Smooth muscle cell (in vitro differentiated cells): ENCODE results near the gene TMEM115. TPM values are rescaled to one million over a fixed set of nuclear protein-coding genes. Genes with fewer than 3 reads are reported as not detected.

Experiments used
- DNase-seq: peaks from one replicate; lab custom pipeline; 2025; ENCODE audit not compliant: unreplicated experiment; lab: John Stamatoyannopoulos, UW
- H2AFZ ChIP-seq: fragments of 200-600 bp; sonication (generic); 2 replicates; pipeline ENCODE4 v1.6.0; 2016; ENCODE audit warnings: antibody characterized with exemption, low read depth, mild to moderate bottlenecking
- H3F3A ChIP-seq: fragments of 200-600 bp; sonication (generic); 2 replicates; pipeline ENCODE4 v1.6.0; 2017; ENCODE audit warnings: antibody characterized with exemption, low read depth
- H3K27ac ChIP-seq: fragments of 200-600 bp; sonication (generic); 2 replicates; pipeline ENCODE4 v1.5.1; 2016; ENCODE audit warnings: low read depth, mild to moderate bottlenecking
- H3K27me3 ChIP-seq: fragments of 200-600 bp; sonication (generic); 2 replicates; pipeline ENCODE4 v1.6.1; 2016; ENCODE audit warnings: low read depth, mild to moderate bottlenecking
- H3K36me3 ChIP-seq: fragments of 200-600 bp; sonication (generic); 2 replicates; pipeline ENCODE4 v1.5.1; 2016; ENCODE audit warnings: low read depth
- H3K4me1 ChIP-seq: fragments of 200-600 bp; sonication (generic); 2 replicates; pipeline ENCODE4 v1.5.1; 2016; ENCODE audit warnings: low read depth
- H3K4me2 ChIP-seq: fragments of 200-600 bp; sonication (generic); 2 replicates; pipeline ENCODE4 v1.6.0; 2016; ENCODE audit warnings: mild to moderate bottlenecking
- H3K4me3 ChIP-seq: fragments of 200-600 bp; sonication (generic); 2 replicates; pipeline ENCODE4 v1.5.1; 2016; ENCODE audit warnings: mild to moderate bottlenecking
- H3K79me2 ChIP-seq: fragments of 200-600 bp; sonication (generic); 2 replicates; pipeline ENCODE4 v1.6.0; 2016; ENCODE audit warnings: low read depth, mild to moderate bottlenecking
- H3K9ac ChIP-seq: fragments of 200-600 bp; sonication (generic); 2 replicates; pipeline ENCODE4 v1.6.0; 2016; ENCODE audit warnings: low read depth
- H3K9me3 ChIP-seq: fragments of 200-600 bp; sonication (generic); replicated peaks from 2 replicates; pipeline ENCODE4 v1.5.1; 2016; ENCODE audit warnings: low read depth
- H4K20me1 ChIP-seq: fragments of 200-600 bp; sonication (generic); 2 replicates; pipeline ENCODE4 v1.6.0; 2016; ENCODE audit warnings: low read depth
- WGBS: methylation state at CpG from one replicate; pipeline ENCODE4 v1.1.7; 2016; ENCODE audit warnings: low lambda C conversion rate; 5-methylcytosine and 5-hydroxymethylcytosine counted together
- polyA plus RNA-seq: library from polyadenylated mRNA; unstranded; fragments of >200 nt; fragmentation: Nextera tagmentation; extraction: Ambion mirVana; gene quantifications from 2 replicates; pipeline ENCODE4 v1.2.1, GENCODE V29; 2016
- total RNA-seq: library from RNA; depleted of rRNA; stranded (reverse); fragments of >200 nt; gene quantifications from 2 replicates; pipeline ENCODE4 v1.2.3, GENCODE V29; 2014
- TF ChIP-seq, protein P1 (sequence below): fragments of 200-600 bp; sonication (generic); IDR thresholded peaks from 2 replicates; pipeline ENCODE4 v1.5.1; 2017; ENCODE audit warnings: borderline replicate concordance, mild to moderate bottlenecking, antibody characterized with exemption; ENCODE audit not compliant: insufficient read depth, poor library complexity, severe bottlenecking

TMEM115 gene
- total and polyA plus RNA-seq, 2 experiments from 2014 or later = 42.7 to 56.6 TPM

DNA sequence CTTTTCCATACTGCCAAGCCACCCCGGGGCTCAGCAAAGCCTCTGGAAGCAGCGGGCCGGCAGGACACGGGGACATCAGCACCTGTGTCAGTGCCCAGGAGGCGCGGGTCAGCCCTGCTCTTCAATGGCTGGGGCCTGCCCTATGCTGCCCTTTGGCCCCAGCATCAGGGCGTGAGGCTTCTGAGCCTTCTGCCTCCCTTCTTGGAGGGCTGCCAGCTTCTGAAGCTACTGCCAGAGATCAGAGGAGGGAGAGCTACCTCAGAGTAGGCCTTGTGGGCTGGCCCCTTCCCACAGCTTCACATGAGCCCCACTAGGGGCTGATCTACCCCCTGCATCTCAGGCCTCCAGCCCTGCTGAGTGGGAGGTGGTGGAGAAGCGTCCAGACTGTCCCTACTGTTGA, 13.0 kb upstream of the TMEM115 start:
- H3K79me2 ChIP-seq = no peaks in the 10 kb centered on the region
- H2AFZ ChIP-seq = no peak overlapping the region
- 70% methylated on average over 8 of the region's 8 CpGs for WGBS
- H3K4me1 ChIP-seq = peaks cover 6% of the 10 kb centered on the region
- no peaks in the 10 kb centered on the region for H3F3A ChIP-seq
- TF ChIP-seq, protein P1, sequence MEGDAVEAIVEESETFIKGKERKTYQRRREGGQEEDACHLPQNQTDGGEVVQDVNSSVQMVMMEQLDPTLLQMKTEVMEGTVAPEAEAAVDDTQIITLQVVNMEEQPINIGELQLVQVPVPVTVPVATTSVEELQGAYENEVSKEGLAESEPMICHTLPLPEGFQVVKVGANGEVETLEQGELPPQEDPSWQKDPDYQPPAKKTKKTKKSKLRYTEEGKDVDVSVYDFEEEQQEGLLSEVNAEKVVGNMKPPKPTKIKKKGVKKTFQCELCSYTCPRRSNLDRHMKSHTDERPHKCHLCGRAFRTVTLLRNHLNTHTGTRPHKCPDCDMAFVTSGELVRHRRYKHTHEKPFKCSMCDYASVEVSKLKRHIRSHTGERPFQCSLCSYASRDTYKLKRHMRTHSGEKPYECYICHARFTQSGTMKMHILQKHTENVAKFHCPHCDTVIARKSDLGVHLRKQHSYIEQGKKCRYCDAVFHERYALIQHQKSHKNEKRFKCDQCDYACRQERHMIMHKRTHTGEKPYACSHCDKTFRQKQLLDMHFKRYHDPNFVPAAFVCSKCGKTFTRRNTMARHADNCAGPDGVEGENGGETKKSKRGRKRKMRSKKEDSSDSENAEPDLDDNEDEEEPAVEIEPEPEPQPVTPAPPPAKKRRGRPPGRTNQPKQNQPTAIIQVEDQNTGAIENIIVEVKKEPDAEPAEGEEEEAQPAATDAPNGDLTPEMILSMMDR = no peak
- H4K20me1 ChIP-seq = no peaks in the 10 kb centered on the region
- H3K4me3 ChIP-seq = no peak overlapping the region
- no peak overlapping the region for H3K9ac ChIP-seq
- no peak overlapping the region for H3K27ac ChIP-seq
- H3K4me2 ChIP-seq = no peak overlapping the region
- no peaks in the 10 kb centered on the region for H3K36me3 ChIP-seq
- H3K9me3 ChIP-seq = no peaks in the 10 kb centered on the region
- no peak for DNase-seq
- no peaks in the 10 kb centered on the region for H3K27me3 ChIP-seq

DNA sequence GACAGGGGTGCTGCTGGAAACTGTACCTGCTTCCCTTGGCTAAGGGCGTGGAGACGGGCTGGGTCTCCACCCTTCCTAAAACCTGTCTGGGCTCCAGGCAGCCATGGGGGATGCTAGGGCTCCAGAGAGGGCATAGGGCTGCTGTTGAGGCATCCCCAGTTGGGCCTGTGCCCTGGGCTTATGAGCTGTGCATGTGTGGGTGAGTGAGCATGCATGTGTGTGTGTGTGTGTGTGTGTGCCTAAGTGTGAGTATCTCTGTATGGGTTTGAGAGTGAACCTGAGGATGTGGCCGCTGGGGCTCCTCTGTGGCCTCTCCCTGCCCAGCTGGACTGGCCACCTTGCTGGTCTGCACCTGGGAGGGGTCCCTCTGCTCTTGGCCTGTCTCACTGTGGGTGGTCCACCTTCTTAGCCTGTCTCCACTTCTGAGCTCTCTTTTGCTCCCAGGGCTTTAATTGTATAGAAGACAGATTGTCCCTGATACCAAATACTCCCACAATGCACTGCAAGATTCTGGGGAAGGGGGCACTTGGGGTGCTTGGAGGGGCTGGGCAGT, 11.9 kb upstream of the TMEM115 start:
- Histone ChIP-seq H3K4me2 (no peak overlapping the region), H3K27me3 (no peaks in the 10 kb centered on the region), H3K27ac (no peak overlapping the region), H3K9me3 (no peaks in the 10 kb centered on the region), H3K4me3 (no peak overlapping the region), H3K79me2 (no peaks in the 10 kb centered on the region), H3F3A (no peaks in the 10 kb centered on the region), H2AFZ (no peak overlapping the region), H3K9ac (no peak overlapping the region), H3K36me3 (no peaks in the 10 kb centered on the region), H4K20me1 (no peaks in the 10 kb centered on the region), H3K4me1 (peaks cover 6% of the 10 kb centered on the region)
- TF ChIP-seq, protein P1 = no peak
- 100% methylated on average over 3 of the region's 3 CpGs for WGBS
- DNase-seq = no peak

DNA sequence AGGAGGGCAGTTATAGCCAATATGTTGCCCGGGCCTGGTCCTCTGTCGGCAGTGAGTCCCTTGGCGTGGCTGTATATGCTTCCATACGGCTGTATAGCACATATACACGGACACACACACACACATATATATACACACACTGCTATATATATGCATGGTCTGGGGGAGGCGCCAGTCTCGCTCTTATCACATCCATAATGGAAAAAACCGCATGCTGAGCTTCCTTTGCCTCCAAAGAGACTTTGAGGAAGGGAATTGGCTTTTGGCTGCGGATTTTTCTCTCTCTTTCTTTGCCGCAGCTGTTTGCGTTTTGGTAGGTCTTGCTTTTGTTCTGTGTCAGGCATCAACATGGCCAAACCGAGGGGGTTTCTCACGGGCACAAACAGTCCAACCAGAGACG, 11.3 kb upstream of the TMEM115 start:
- Histone ChIP-seq H2AFZ (no peak overlapping the region), H3K27ac (no peak overlapping the region), H3K4me2 (no peak overlapping the region), H3K9me3 (no peaks in the 10 kb centered on the region), H4K20me1 (no peaks in the 10 kb centered on the region), H3K4me1 (peaks cover 6% of the 10 kb centered on the region), H3K9ac (no peak overlapping the region), H3K27me3 (no peaks in the 10 kb centered on the region), H3K4me3 (no peak overlapping the region), H3F3A (no peaks in the 10 kb centered on the region), H3K79me2 (no peaks in the 10 kb centered on the region), H3K36me3 (no peaks in the 10 kb centered on the region)
- DNase-seq = no peak
- TF ChIP-seq, protein P1 = peak; percentile 27
- 58% methylated on average over 14 of the region's 14 CpGs for WGBS

DNA sequence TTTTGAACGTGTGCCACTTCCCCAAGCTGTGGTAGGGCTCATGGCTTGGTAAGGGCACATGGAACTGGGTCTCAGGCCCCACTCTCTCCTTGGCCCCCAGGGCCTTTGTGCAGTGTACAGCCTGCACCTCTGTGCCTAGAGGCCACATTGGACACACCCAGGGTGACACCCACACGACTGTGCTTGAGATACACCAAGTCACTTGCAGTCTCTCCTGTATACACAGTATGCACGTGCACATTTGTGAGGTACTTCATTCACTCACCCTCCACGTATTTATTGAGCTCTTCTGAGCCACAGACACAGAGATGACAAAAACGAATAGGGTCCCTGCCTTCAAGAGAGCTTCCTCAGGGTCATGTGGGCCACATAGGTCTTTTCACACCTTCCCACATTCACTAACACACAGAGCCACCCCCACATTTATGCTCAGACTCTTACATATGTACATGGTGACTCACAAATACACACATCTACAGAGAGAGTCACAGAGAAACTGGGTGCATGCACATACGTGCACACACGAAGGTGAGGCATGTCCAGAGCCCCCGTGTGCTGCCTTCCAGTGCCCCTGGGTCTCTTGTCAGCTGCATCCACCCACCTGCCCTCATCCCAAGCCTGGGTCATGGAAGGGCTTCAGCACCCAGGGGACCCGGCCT, 9.8 kb upstream of the TMEM115 start:
- Histone ChIP-seq H3K4me3 (no peak overlapping the region), H3F3A (no peaks in the 10 kb centered on the region), H2AFZ (no peak overlapping the region), H3K79me2 (no peaks in the 10 kb centered on the region), H3K27me3 (no peaks in the 10 kb centered on the region), H3K4me1 (peaks cover 9% of the 10 kb centered on the region), H3K36me3 (no peaks in the 10 kb centered on the region), H3K27ac (no peak overlapping the region), H3K9ac (no peak overlapping the region), H3K9me3 (no peaks in the 10 kb centered on the region), H4K20me1 (no peaks in the 10 kb centered on the region), H3K4me2 (no peak overlapping the region)
- TF ChIP-seq, protein P1 = no peak
- no peak for DNase-seq
- 80% methylated on average over 9 of the region's 9 CpGs for WGBS
